GM12878 (cell line): ENCODE data around the gene AKAP13.

ENCODE experiments used
- CREM ChIP-seq: IDR thresholded peaks from 2 replicates; pipeline ENCODE4 v1.6.1; 2014; ENCODE audit warnings: antibody characterized with exemption, low read depth
- EZH2 ChIP-seq: IDR thresholded peaks from 2 replicates; pipeline ENCODE4 v1.6.1; 2012; ENCODE audit warnings: low read depth, mild to moderate bottlenecking, control low read depth, inconsistent platforms, low read length, borderline replicate concordance; ENCODE audit not compliant: control insufficient read depth
- JUND ChIP-seq: IDR thresholded peaks from 2 replicates; pipeline ENCODE4 v1.6.1; 2012; ENCODE audit warnings: low read depth, mild to moderate bottlenecking, low read length, improper control_type of control experiment, moderate library complexity
- KDM1A ChIP-seq: fragments of 200-600 bp; sonication (generic); IDR thresholded peaks from 2 replicates; pipeline ENCODE4 v1.6.1; 2016; ENCODE audit warnings: borderline replicate concordance
- MAX ChIP-seq: IDR thresholded peaks from 2 replicates; pipeline ENCODE4 v1.6.1; 2012; ENCODE audit warnings: low read depth, low read length, improper control_type of control experiment
- NR2C2 ChIP-seq: IDR thresholded peaks from 2 replicates; pipeline ENCODE4 v1.6.1; 2011; ENCODE audit warnings: borderline replicate concordance, low read depth; ENCODE audit not compliant: control insufficient read depth, insufficient read length
- POLR2A ChIP-seq: IDR thresholded peaks from 2 replicates; pipeline ENCODE4 v1.6.1; 2011; ENCODE audit warnings: low read depth, mild to moderate bottlenecking, low read length
- SP1 ChIP-seq: IDR thresholded peaks from one replicate; pipeline ENCODE4 v1.6.1; 2011; ENCODE audit warnings: low read depth, low read length
- TAF1 ChIP-seq: IDR thresholded peaks from 2 replicates; pipeline ENCODE4 v1.6.1; 2011; ENCODE audit warnings: mild to moderate bottlenecking, low read depth, low read length, borderline replicate concordance
- ZBTB33 ChIP-seq: fragments of 450-650 bp; IDR thresholded peaks from 2 replicates; pipeline ENCODE4 v1.6.1; 2017; ENCODE audit warnings: mild to moderate bottlenecking
- TF ChIP-seq, protein P1 (sequence below), 3 experiments: IDR thresholded peaks in 2 of 3; conservative IDR thresholded peaks in 1 of 3; 2 replicates each; pipeline ENCODE4 v1.5.1; 2011; ENCODE audit warnings: low read depth in 3 of 3, low read length in 3 of 3, mild to moderate bottlenecking in 3 of 3, control low read depth in 2 of 3, moderate library complexity in 2 of 3, inconsistent platforms in 1 of 3, mixed read lengths in 1 of 3; ENCODE audit not compliant: control insufficient read depth in 2 of 3, insufficient read depth in 1 of 3; ENCODE audit errors: extremely low read depth in 1 of 3
- TF ChIP-seq, protein P2 (sequence below): fragments of 150-350 bp; IDR thresholded peaks from 2 replicates; pipeline ENCODE4 v1.6.1; 2016; ENCODE audit warnings: low read depth, low read length

DNA sequence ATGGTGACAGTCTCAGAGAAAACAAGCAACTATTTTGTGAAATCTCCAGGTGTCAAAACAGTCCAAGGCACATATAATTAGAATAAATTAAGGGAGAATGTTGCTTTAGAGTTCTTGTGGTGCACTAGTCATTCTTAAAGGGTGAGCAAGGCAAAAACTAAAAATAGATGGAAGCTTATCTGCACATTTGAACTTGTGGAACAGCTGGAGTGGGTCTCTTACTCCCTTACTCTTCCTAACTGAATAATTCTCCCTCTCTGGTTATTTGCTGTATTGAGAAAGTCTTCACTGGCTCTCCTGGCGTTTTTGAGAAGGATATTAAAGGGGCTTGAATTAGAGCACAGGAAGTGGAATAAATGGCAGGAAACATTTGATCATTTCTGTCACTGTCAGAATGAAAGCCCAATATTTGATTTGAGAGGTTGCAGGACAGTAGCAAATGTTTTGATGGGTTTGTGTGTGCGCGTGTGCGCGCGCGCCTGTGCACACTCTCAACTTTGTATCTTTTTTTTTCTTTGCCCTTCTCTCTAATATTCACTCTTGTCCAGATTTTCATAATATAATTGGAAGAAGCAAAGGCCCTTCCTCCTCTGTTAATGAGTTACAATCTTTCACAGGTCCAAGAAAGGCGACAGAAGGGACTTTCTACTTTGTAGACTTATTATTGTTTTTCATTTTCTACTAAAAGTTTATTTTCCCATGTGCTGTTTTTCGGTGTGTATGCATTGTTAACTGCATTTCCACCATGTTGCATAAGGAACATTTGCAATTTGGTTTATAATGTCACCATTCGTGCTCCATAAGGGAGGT lies 40.9 kb downstream of the AKAP13 start:
- TF ChIP-seq, protein P1, sequence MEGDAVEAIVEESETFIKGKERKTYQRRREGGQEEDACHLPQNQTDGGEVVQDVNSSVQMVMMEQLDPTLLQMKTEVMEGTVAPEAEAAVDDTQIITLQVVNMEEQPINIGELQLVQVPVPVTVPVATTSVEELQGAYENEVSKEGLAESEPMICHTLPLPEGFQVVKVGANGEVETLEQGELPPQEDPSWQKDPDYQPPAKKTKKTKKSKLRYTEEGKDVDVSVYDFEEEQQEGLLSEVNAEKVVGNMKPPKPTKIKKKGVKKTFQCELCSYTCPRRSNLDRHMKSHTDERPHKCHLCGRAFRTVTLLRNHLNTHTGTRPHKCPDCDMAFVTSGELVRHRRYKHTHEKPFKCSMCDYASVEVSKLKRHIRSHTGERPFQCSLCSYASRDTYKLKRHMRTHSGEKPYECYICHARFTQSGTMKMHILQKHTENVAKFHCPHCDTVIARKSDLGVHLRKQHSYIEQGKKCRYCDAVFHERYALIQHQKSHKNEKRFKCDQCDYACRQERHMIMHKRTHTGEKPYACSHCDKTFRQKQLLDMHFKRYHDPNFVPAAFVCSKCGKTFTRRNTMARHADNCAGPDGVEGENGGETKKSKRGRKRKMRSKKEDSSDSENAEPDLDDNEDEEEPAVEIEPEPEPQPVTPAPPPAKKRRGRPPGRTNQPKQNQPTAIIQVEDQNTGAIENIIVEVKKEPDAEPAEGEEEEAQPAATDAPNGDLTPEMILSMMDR (IDR thresholded peaks at IDR 0.05 in 2 of 3, conservative IDR thresholded peaks at IDR 0.05 in 1 of 3; ENCODE audit: control insufficient read depth in 2 of 3, extremely low read depth in 1 of 3, insufficient read depth in 1 of 3, low read depth in 3 of 3, low read length in 3 of 3), result no peak
- TF ChIP-seq EZH2 (no peak), JUND (no peak), TAF1 (no peak), NR2C2 (no peak), MAX (no peak), ZBTB33 (peak; percentile 98), SP1 (no peak), KDM1A (no peak), CREM (no peak), POLR2A (no peak)
- TF ChIP-seq, protein P2, sequence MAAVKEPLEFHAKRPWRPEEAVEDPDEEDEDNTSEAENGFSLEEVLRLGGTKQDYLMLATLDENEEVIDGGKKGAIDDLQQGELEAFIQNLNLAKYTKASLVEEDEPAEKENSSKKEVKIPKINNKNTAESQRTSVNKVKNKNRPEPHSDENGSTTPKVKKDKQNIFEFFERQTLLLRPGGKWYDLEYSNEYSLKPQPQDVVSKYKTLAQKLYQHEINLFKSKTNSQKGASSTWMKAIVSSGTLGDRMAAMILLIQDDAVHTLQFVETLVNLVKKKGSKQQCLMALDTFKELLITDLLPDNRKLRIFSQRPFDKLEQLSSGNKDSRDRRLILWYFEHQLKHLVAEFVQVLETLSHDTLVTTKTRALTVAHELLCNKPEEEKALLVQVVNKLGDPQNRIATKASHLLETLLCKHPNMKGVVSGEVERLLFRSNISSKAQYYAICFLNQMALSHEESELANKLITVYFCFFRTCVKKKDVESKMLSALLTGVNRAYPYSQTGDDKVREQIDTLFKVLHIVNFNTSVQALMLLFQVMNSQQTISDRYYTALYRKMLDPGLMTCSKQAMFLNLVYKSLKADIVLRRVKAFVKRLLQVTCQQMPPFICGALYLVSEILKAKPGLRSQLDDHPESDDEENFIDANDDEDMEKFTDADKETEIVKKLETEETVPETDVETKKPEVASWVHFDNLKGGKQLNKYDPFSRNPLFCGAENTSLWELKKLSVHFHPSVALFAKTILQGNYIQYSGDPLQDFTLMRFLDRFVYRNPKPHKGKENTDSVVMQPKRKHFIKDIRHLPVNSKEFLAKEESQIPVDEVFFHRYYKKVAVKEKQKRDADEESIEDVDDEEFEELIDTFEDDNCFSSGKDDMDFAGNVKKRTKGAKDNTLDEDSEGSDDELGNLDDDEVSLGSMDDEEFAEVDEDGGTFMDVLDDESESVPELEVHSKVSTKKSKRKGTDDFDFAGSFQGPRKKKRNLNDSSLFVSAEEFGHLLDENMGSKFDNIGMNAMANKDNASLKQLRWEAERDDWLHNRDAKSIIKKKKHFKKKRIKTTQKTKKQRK, result no peak
